ENCODE results near the gene EID2. TPM values are rescaled to one million over a fixed set of nuclear protein-coding genes. Genes with fewer than 3 reads are reported as not detected.

Gene EID2
- total and polyA plus RNA-seq, 2 of the 13 experiments (the other 11 are each of a cell fraction or from before 2014, with no cell fraction given): 3.7 to 14.1 TPM

GRCh38 chr19:39497996-39498797, 41.8 kb downstream of the EID2 start (continued):
- TF ChIP-seq, protein P1, sequence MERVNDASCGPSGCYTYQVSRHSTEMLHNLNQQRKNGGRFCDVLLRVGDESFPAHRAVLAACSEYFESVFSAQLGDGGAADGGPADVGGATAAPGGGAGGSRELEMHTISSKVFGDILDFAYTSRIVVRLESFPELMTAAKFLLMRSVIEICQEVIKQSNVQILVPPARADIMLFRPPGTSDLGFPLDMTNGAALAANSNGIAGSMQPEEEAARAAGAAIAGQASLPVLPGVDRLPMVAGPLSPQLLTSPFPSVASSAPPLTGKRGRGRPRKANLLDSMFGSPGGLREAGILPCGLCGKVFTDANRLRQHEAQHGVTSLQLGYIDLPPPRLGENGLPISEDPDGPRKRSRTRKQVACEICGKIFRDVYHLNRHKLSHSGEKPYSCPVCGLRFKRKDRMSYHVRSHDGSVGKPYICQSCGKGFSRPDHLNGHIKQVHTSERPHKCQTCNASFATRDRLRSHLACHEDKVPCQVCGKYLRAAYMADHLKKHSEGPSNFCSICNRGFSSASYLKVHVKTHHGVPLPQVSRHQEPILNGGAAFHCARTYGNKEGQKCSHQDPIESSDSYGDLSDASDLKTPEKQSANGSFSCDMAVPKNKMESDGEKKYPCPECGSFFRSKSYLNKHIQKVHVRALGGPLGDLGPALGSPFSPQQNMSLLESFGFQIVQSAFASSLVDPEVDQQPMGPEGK (CRISPR knock-in tag; IDR thresholded peaks at IDR 0.05): peak; percentile 82
- TF ChIP-seq ZNF800 (CRISPR knock-in tag; IDR thresholded peaks at IDR 0.05) (peak; percentile 81), SOX6 (IDR thresholded peaks at IDR 0.05) (no peak), SOX6 (CRISPR knock-in tag; IDR thresholded peaks at IDR 0.05) (peak; percentile 38; the same call in 1 of the 2 replicates), NONO (IDR thresholded peaks at IDR 0.05) (no peak), NONO (CRISPR knock-in tag; conservative IDR thresholded peaks at IDR 0.05) (0 out of 2 replicates have a peak, but pooled peaks have one; percentile 44), SNAI1 (CRISPR knock-in tag; IDR thresholded peaks at IDR 0.05; ENCODE audit: borderline replicate concordance) (0 out of 2 replicates have a peak, but pooled peaks have one; percentile 32), RXRB (CRISPR knock-in tag; IDR thresholded peaks at IDR 0.05; ENCODE audit: borderline replicate concordance) (0 out of 2 replicates have a peak, but pooled peaks have one; percentile 2), ZNF614 (CRISPR knock-in tag; IDR thresholded peaks at IDR 0.05; ENCODE audit: borderline replicate concordance) (no peak; the same call in 1 of the 2 replicates), HDAC1 (CRISPR knock-in tag; IDR thresholded peaks at IDR 0.05) (0 out of 2 replicates have a peak, but pooled peaks have one; percentile 44), ATF7 (IDR thresholded peaks at IDR 0.05) (no peak), ATF7 (CRISPR knock-in tag; IDR thresholded peaks at IDR 0.05) (no peak), ZSCAN9 (CRISPR knock-in tag; IDR thresholded peaks at IDR 0.05; ENCODE audit: borderline replicate concordance) (0 out of 2 replicates have a peak, but pooled peaks have one; percentile 24), SP140L (CRISPR knock-in tag; IDR thresholded peaks at IDR 0.05; ENCODE audit: borderline replicate concordance) (no peak), CTCF (CRISPR knock-in tag; IDR thresholded peaks at IDR 0.05) (peak; percentile 88), TFDP1 (CRISPR knock-in tag; IDR thresholded peaks at IDR 0.05; ENCODE audit: borderline replicate concordance) (peak; percentile 47; the same call in 1 of the 2 replicates)
- TF ChIP-seq, protein P2, sequence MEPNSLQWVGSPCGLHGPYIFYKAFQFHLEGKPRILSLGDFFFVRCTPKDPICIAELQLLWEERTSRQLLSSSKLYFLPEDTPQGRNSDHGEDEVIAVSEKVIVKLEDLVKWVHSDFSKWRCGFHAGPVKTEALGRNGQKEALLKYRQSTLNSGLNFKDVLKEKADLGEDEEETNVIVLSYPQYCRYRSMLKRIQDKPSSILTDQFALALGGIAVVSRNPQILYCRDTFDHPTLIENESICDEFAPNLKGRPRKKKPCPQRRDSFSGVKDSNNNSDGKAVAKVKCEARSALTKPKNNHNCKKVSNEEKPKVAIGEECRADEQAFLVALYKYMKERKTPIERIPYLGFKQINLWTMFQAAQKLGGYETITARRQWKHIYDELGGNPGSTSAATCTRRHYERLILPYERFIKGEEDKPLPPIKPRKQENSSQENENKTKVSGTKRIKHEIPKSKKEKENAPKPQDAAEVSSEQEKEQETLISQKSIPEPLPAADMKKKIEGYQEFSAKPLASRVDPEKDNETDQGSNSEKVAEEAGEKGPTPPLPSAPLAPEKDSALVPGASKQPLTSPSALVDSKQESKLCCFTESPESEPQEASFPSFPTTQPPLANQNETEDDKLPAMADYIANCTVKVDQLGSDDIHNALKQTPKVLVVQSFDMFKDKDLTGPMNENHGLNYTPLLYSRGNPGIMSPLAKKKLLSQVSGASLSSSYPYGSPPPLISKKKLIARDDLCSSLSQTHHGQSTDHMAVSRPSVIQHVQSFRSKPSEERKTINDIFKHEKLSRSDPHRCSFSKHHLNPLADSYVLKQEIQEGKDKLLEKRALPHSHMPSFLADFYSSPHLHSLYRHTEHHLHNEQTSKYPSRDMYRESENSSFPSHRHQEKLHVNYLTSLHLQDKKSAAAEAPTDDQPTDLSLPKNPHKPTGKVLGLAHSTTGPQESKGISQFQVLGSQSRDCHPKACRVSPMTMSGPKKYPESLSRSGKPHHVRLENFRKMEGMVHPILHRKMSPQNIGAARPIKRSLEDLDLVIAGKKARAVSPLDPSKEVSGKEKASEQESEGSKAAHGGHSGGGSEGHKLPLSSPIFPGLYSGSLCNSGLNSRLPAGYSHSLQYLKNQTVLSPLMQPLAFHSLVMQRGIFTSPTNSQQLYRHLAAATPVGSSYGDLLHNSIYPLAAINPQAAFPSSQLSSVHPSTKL (CRISPR knock-in tag; IDR thresholded peaks at IDR 0.05): 0 out of 2 replicates have a peak, but pooled peaks have one; percentile 9

Data from HepG2 (cell line).